ENCODE measurements around the gene VAMP2. TPM values are rescaled to one million over a fixed set of nuclear protein-coding genes. Genes with fewer than 3 reads are reported as not detected.

VAMP2 gene
- total and polyA plus RNA-seq, 2 donors (not counting 1 experiment from before 2014, with no cell fraction given): 162 to 209 TPM

- WGBS (ENCODE audit: insufficient coverage): 95% methylated on average over 7 of the region's 7 CpGs
- DNase-seq: no peak
- H3K27me3 ChIP-seq (replicated peaks in 1 of 4; ENCODE audit: control extremely low read depth in 1 of 4, control insufficient read depth in 3 of 4, insufficient read depth in 4 of 4, low read length in 3 of 4): no peaks in the 10 kb centered on the region
- no peaks in the 10 kb centered on the region for H3K27me3 Mint-ChIP-seq
- TF ChIP-seq CTCF (IDR thresholded peaks at IDR 0.05) (no peak), EZH2 (IDR thresholded peaks at IDR 0.05; ENCODE audit: borderline replicate concordance, insufficient read depth, low read depth, low read length, poor library complexity, severe bottlenecking) (no peak)
- H3K27ac ChIP-seq (ENCODE audit: low read length in 2 of 2): no peak overlapping the region
- H3K36me3 ChIP-seq (replicated peaks in 1 of 2; ENCODE audit: control extremely low read depth in 1 of 2, control insufficient read depth in 1 of 2, extremely low read depth in 1 of 2, insufficient read depth in 2 of 2, low read length in 1 of 2): peaks cover 0 to 23% of the 10 kb centered on the region in 2 experiments
- H3K79me2 ChIP-seq (ENCODE audit: control insufficient read depth, insufficient read depth, low read length): peaks cover 54% of the 10 kb centered on the region
- H4K20me1 ChIP-seq (ENCODE audit: control insufficient read depth, insufficient read depth, low read length, poor library complexity, severe bottlenecking): peaks cover 54% of the 10 kb centered on the region
- POLR2A ChIA-PET: interaction anchor here (0.6 to 5.6 kb wide), 5 partner anchors 13 to 46 kb away, joined by 4 to 36 read pairs (median 5); partner anchors contain the start of genes ALOXE3 and BORCS6
- H3K9me3 ChIP-seq (ENCODE audit: control extremely low read depth in 1 of 3, control insufficient read depth in 2 of 3, insufficient read depth in 1 of 3, low read length in 2 of 3): peaks cover 0 to 6% (median 0%) of the 10 kb centered on the region in 3 donors
- no peak overlapping the region for H3K4me2 ChIP-seq (replicated peaks; ENCODE audit: low read depth, low read length, poor library complexity, severe bottlenecking)
- CTCF ChIA-PET: interaction anchor here (0.8 to 1.8 kb wide), 4 partner anchors 14 to 58 kb away, joined by 3 to 5 read pairs (median 4); no protein-coding TSS in a partner anchor
- no peak for ATAC-seq (ENCODE audit: low read depth)
- peaks cover 55 to 73% of the 10 kb centered on the region in 2 donors for H3K4me1 ChIP-seq (ENCODE audit: control insufficient read depth in 2 of 2, insufficient read depth in 2 of 2, low read length in 2 of 2)
- H3K4me3 ChIP-seq (ENCODE audit: control extremely low read depth in 1 of 5, extremely low read depth in 1 of 5, insufficient read depth in 1 of 5, low read depth in 2 of 5, low read length in 4 of 5): no peak overlapping the region
- H3K9me3 Mint-ChIP-seq (ENCODE audit: insufficient read depth): no peaks in the 10 kb centered on the region
- H3K27ac Mint-ChIP-seq: peak overlapping the region; percentile 79
- H3K9ac ChIP-seq (ENCODE audit: low read length): no peak overlapping the region
- no peak overlapping the region for H2AFZ ChIP-seq (ENCODE audit: insufficient read depth, low read depth, low read length, poor library complexity, severe bottlenecking)
- intact Hi-C loops (cut with micrococcal nuclease): no loop called here
- H3K4me3 Mint-ChIP-seq: peak overlapping the region; percentile 94
- peaks cover 42% of the 10 kb centered on the region for H3K4me1 Mint-ChIP-seq
These were observed 9.7 kb downstream of the VAMP2 start for GRCh38 chr17:8153031-8153451.

- Histone ChIP-seq H2AFZ (ENCODE audit: insufficient read depth, low read depth, low read length, poor library complexity, severe bottlenecking) (no peak within 1 kb of the TSS), H3K79me2 (ENCODE audit: control insufficient read depth, insufficient read depth, low read length) (peaks cover 59% of the 10 kb centered on the region), H3K4me2 (replicated peaks; ENCODE audit: low read depth, low read length, poor library complexity, severe bottlenecking) (peak within 1 kb of the TSS; percentile 98), H3K4me1 (ENCODE audit: control insufficient read depth in 2 of 2, insufficient read depth in 2 of 2, low read length in 2 of 2) (peaks cover 54 to 70% of the 10 kb centered on the region in 2 donors), H3K27ac (ENCODE audit: low read length in 2 of 2) (peak within 1 kb of the TSS; percentile 63 to 80), H3K36me3 (replicated peaks in 1 of 2; ENCODE audit: control extremely low read depth in 1 of 2, control insufficient read depth in 1 of 2, extremely low read depth in 1 of 2, insufficient read depth in 2 of 2, low read length in 1 of 2) (peaks cover 0 to 31% of the 10 kb centered on the region in 2 experiments), H4K20me1 (ENCODE audit: control insufficient read depth, insufficient read depth, low read length, poor library complexity, severe bottlenecking) (peaks cover 54% of the 10 kb centered on the region), H3K4me3 (ENCODE audit: control extremely low read depth in 1 of 5, extremely low read depth in 1 of 5, insufficient read depth in 1 of 5, low read depth in 2 of 5, low read length in 4 of 5) (peak within 1 kb of the TSS; percentile 9 to 76 (median 69)), H3K9me3 (ENCODE audit: control extremely low read depth in 1 of 3, control insufficient read depth in 2 of 3, insufficient read depth in 1 of 3, low read length in 2 of 3) (peaks cover 0 to 6% (median 0%) of the 10 kb centered on the region in 3 donors), H3K9ac (ENCODE audit: low read length) (peak within 1 kb of the TSS; percentile 76), H3K27me3 (replicated peaks in 1 of 4; ENCODE audit: control extremely low read depth in 1 of 4, control insufficient read depth in 3 of 4, insufficient read depth in 4 of 4, low read length in 3 of 4) (no peaks in the 10 kb centered on the region)
- H3K9me3 Mint-ChIP-seq (ENCODE audit: insufficient read depth): no peaks in the 10 kb centered on the region
- WGBS (ENCODE audit: insufficient coverage): 11% methylated on average over 42 of the region's 42 CpGs
- ChIA-PET POLR2A (interaction anchor here (0.5 to 5.6 kb wide), 4 partner anchors 13 to 221 kb away, joined by 3 to 36 read pairs (median 4); partner anchors contain the start of genes AURKB, CNTROB and TRAPPC1), CTCF (interaction anchor here (1.2 to 2.5 kb wide), 3 partner anchors 13 to 42 kb away, joined by 4 to 10 read pairs (median 5); partner anchors contain the start of gene ALOXE3)
- peak within 1 kb of the TSS; percentile 87 for H3K27ac Mint-ChIP-seq
- H3K4me1 Mint-ChIP-seq: peaks cover 42% of the 10 kb centered on the region
- intact Hi-C loops (cut with micrococcal nuclease): no loop called here
- TF ChIP-seq EZH2 (IDR thresholded peaks at IDR 0.05; ENCODE audit: borderline replicate concordance, insufficient read depth, low read depth, low read length, poor library complexity, severe bottlenecking) (no peak), CTCF (IDR thresholded peaks at IDR 0.05) (no peak)
- ATAC-seq (ENCODE audit: low read depth): peak; percentile 13
- peak within 1 kb of the TSS; percentile 94 for H3K4me3 Mint-ChIP-seq
- DNase-seq: peak; percentile 83
- no peaks in the 10 kb centered on the region for H3K27me3 Mint-ChIP-seq
These were observed 10.5 kb downstream of the VAMP2 start, which contains the start of gene PER1 for GRCh38 chr17:8152112-8152775. Gene PER1 (minus strand): TSS chr17:8152404. CDS start chr17:8150706, 1,698 bp downstream.

All from B cell (primary cell).